HL-60 (cell line): ENCODE data around the gene POU2F3.
A peak's percentile ranks its signal among the peaks of the same experiment; 100 is the strongest.
"Not testable (repeated sequence)": the region's sequence is repeated elsewhere in the genome, so short reads cannot be mapped to it uniquely, and the experiment has no call there.

ENCODE experiments used
- DNase-seq, 2 experiments: peaks; one replicate each; pipeline ENCODE4 v3.0.0-alpha.2; 2010 to 2020; ENCODE audit warnings: low read depth in 1 of 2, low spot score in 1 of 2
- H3K27ac ChIP-seq: fragments of 250-450 bp; sonication (Bioruptor Pico); replicated peaks from 2 replicates; pipeline ENCODE4 v1.5.1; 2020; ENCODE audit warnings: mild to moderate bottlenecking, moderate library complexity
- H3K27me3 ChIP-seq: fragments of 250-450 bp; sonication (Bioruptor Pico); 2 replicates; pipeline ENCODE4 v1.5.1; 2021; ENCODE audit warnings: mild to moderate bottlenecking, moderate library complexity; ENCODE audit not compliant: insufficient read depth, poor library complexity, severe bottlenecking
- H3K4me3 ChIP-seq: replicated peaks from 2 replicates; pipeline ENCODE4 v1.5.1; 2011; ENCODE audit warnings: mild to moderate bottlenecking, control low read depth, low read length; ENCODE audit not compliant: insufficient read depth
- GABPA ChIP-seq: IDR thresholded peaks from 2 replicates; pipeline ENCODE4 v1.6.1; 2012; ENCODE audit warnings: low read depth
- POLR2AphosphoS5 ChIP-seq: IDR thresholded peaks from 2 replicates; pipeline ENCODE4 v1.6.1; 2012; ENCODE audit warnings: low read depth
- SPI1 ChIP-seq: IDR thresholded peaks from 2 replicates; pipeline ENCODE4 v1.6.1; 2012; ENCODE audit warnings: low read depth, mild to moderate bottlenecking, borderline replicate concordance
- TF ChIP-seq, protein P1 (sequence below): IDR thresholded peaks from 2 replicates; pipeline ENCODE4 v1.6.1; 2012; ENCODE audit warnings: low read depth; ENCODE audit not compliant: insufficient replicate concordance
- TF ChIP-seq, protein P2 (sequence below): IDR thresholded peaks from one replicate; pipeline ENCODE4 v1.5.1; 2011; ENCODE audit warnings: low read length, control low read depth, inconsistent platforms; ENCODE audit not compliant: insufficient read depth

POU2F3 gene

DNA sequence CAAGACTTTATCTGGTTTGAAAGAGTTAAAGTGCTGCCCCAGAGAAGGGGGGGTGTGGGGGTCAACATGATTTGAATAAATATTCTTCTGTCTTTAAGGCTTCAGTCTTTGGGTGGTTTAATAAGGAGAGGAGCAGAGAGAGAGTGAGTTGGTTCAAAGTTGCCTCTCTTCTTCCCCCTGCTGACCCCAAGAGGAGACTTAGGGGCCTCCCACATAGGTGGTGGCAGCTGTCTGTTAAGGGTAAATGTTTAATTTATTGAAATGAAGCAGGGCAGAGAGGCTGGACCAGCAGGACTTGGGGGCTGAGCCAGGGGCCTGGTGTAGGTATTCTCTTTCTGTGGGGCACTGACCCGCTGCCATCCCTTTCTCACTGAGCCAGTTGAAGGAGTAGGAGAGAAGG lies 5.5 kb downstream of the POU2F3 start:
- Histone ChIP-seq H3K27ac (no peak overlapping the region), H3K27me3 (peaks cover 35% of the 10 kb centered on the region)
- TF ChIP-seq, protein P1, sequence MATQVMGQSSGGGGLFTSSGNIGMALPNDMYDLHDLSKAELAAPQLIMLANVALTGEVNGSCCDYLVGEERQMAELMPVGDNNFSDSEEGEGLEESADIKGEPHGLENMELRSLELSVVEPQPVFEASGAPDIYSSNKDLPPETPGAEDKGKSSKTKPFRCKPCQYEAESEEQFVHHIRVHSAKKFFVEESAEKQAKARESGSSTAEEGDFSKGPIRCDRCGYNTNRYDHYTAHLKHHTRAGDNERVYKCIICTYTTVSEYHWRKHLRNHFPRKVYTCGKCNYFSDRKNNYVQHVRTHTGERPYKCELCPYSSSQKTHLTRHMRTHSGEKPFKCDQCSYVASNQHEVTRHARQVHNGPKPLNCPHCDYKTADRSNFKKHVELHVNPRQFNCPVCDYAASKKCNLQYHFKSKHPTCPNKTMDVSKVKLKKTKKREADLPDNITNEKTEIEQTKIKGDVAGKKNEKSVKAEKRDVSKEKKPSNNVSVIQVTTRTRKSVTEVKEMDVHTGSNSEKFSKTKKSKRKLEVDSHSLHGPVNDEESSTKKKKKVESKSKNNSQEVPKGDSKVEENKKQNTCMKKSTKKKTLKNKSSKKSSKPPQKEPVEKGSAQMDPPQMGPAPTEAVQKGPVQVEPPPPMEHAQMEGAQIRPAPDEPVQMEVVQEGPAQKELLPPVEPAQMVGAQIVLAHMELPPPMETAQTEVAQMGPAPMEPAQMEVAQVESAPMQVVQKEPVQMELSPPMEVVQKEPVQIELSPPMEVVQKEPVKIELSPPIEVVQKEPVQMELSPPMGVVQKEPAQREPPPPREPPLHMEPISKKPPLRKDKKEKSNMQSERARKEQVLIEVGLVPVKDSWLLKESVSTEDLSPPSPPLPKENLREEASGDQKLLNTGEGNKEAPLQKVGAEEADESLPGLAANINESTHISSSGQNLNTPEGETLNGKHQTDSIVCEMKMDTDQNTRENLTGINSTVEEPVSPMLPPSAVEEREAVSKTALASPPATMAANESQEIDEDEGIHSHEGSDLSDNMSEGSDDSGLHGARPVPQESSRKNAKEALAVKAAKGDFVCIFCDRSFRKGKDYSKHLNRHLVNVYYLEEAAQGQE = no peak
- TF ChIP-seq POLR2AphosphoS5 (no peak), SPI1 (no peak), GABPA (no peak)
- TF ChIP-seq, protein P2, sequence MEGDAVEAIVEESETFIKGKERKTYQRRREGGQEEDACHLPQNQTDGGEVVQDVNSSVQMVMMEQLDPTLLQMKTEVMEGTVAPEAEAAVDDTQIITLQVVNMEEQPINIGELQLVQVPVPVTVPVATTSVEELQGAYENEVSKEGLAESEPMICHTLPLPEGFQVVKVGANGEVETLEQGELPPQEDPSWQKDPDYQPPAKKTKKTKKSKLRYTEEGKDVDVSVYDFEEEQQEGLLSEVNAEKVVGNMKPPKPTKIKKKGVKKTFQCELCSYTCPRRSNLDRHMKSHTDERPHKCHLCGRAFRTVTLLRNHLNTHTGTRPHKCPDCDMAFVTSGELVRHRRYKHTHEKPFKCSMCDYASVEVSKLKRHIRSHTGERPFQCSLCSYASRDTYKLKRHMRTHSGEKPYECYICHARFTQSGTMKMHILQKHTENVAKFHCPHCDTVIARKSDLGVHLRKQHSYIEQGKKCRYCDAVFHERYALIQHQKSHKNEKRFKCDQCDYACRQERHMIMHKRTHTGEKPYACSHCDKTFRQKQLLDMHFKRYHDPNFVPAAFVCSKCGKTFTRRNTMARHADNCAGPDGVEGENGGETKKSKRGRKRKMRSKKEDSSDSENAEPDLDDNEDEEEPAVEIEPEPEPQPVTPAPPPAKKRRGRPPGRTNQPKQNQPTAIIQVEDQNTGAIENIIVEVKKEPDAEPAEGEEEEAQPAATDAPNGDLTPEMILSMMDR = no peak

DNA sequence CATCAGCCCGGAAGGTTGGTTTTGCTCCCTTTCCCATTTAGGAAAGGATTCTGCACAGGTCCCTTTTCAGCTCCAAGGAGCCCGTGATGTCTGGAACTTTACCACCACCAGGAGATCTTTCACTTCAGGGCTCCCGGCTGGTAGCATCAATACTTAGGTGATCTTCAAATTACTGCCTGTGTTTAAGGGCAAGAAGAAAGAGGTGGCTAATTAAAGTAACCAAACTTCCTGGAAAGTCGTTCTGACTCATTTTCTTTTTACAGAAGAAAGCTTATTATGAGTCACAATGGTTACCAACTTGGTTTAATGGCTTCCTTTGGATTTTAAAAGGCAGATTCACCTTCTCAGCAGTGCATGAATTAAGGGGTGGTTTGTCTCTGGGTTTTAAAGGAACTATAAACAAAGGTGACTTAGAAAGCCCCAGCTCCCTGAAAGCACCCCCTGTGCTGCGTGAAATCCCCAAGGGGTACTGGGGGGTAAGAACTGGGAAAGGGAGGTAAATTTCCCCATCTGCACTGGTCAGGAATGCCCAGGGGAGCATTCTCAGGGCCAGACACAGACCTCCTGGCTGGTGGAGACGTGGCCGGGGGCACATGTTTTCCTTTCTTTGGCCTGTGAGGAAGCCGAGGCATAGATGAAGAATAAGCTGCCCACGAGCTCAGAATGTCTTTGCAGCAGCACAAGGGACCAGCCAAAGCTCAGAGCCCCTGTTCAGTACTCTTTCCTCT lies 8.8 kb downstream of the POU2F3 start:
- DNase-seq = no peak
- H3K4me3 ChIP-seq = no peak overlapping the region
- peaks cover 18% of the 10 kb centered on the region for H3K27me3 ChIP-seq
- no peak overlapping the region for H3K27ac ChIP-seq
- TF ChIP-seq, protein P2 = no peak
- TF ChIP-seq POLR2AphosphoS5 (no peak), SPI1 (no peak), GABPA (no peak)
- TF ChIP-seq, protein P1 = no peak

More for the DNA sequence above, 5.5 kb downstream of the POU2F3 start:
- no peak overlapping the region for H3K4me3 ChIP-seq
- DNase-seq = no peak

DNA sequence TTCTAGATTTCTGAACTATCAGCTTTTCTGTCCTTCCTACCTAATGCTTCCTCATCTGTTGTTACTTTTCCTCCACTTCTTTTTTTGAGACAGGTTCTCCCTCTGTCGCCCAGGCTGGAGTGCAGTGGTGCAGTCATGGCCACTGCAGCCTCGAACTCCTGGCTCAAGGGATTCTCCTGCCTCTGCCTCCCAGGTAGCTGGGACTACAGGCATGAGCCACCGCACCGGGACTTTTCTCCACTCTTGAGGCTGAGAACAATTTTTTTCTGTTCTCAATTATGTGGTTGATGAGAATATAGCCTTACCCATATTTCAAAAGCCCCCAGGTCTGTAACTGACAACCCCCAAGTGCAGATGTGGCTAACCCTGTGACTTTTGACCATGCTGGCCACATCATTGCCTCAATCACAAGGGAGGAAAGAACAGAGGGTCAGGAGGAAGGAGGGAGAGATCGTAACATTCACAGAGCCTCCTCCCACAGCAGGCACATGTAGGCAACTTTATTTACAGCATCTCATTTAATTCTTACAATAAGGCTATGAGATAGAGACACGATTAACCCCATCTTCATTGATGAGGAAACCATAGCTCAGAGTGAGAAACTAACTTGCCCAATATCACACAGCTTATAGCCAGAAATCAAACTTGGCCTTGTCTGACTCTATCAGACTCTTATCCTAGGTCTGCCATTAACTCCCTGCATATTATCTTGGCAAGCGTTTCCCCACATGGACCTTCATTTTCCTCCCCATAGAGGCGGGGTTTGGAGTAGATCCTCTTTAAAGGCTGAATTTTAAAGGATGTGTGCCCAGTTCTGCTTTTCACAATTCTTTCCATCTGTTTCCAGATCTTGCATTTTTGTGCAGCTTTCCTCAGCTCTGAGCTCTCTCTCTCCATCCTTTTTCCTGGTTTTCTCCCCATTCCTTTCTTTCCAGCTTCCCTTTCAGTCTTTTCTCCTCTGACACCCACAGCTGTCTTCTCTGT lies 9.6 kb downstream of the POU2F3 start:
- Histone ChIP-seq H3K27ac (no peak overlapping the region), H3K27me3 (peaks cover 10% of the 10 kb centered on the region), H3K4me3 (no peak overlapping the region)
- TF ChIP-seq SPI1 = 0 out of 2 replicates have a peak, but pooled peaks have one; percentile 34
- TF ChIP-seq, protein P1 = no peak
- TF ChIP-seq, protein P2 = no peak
- no peak for DNase-seq

DNA sequence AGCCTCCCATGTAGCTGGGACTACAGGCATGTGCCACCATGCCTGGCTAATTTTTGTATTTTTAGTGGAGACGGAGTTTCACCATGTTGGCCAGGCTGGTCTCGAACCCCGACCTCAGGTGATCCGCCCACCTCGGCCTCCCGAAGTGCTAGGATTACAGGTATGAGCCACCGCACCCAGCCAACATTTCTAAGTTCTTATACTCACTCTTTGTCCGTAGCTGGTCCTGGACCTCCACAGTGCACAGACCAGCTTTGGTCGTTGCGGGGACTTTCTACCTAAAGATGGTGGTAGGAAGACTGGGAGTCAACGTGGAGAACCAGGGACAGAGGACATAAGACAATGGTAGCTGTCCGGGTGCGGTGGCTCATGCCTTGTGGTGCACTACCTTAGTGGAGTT lies 13.4 kb downstream of the POU2F3 start:
- H3K27me3 ChIP-seq = peaks cover 18% of the 10 kb centered on the region
- not testable (repeated sequence) for DNase-seq, H3K4me3 ChIP-seq, H3K27ac ChIP-seq
